Non-pigmented ciliary epithelial cell (primary cell): ENCODE measurements around the gene DCAF10.
"Not testable (repeated sequence)": the region's sequence is repeated elsewhere in the genome, so short reads cannot be mapped to it uniquely, and the experiment has no call there.

Experiments used
- DNase-seq: peaks from one replicate; pipeline ENCODE4 v3.0.0-alpha.2; 2010; ENCODE audit warnings: low read depth

Gene DCAF10

GRCh38 chr9:37790096-37790495 lies 10.5 kb upstream of the DCAF10 start:
- DNase-seq = no peak

GRCh38 chr9:37792122-37792521 lies 8.5 kb upstream of the DCAF10 start:
- no peak for DNase-seq

- DNase-seq = no peak
Measured at GRCh38 chr9:37796232-37796631, 4.4 kb upstream of the DCAF10 start.

- DNase-seq = no peak
Measured at GRCh38 chr9:37798677-37799076, 1.9 kb upstream of the DCAF10 start.

- DNase-seq = no peak
Measured at GRCh38 chr9:37801287-37801850, 772 bp downstream of the DCAF10 start.

- no peak for DNase-seq
Measured at GRCh38 chr9:37801959-37802711, 1.5 kb downstream of the DCAF10 start.

GRCh38 chr9:37806271-37806670 lies 5.7 kb downstream of the DCAF10 start:
- DNase-seq = no peak

- not testable (repeated sequence) for DNase-seq
Measured at GRCh38 chr9:37809676-37810075, 9.1 kb downstream of the DCAF10 start.

GRCh38 chr9:37811906-37812476 lies 11.4 kb downstream of the DCAF10 start:
- DNase-seq = no peak

- no peak for DNase-seq
Measured at GRCh38 chr9:37812773-37813379, 12.3 kb downstream of the DCAF10 start.

GRCh38 chr9:37818849-37819248 lies 18.3 kb downstream of the DCAF10 start:
- no peak for DNase-seq

GRCh38 chr9:37820142-37820541 lies 19.5 kb downstream of the DCAF10 start:
- DNase-seq = no peak

GRCh38 chr9:37825174-37825573 lies 24.6 kb downstream of the DCAF10 start:
- not testable (repeated sequence) for DNase-seq

- DNase-seq = no peak
Measured at GRCh38 chr9:37827483-37828165, 27.0 kb downstream of the DCAF10 start.

- DNase-seq = no peak
Measured at GRCh38 chr9:37835821-37836220, 35.2 kb downstream of the DCAF10 start.

GRCh38 chr9:37836386-37836785 lies 35.8 kb downstream of the DCAF10 start:
- no peak for DNase-seq

GRCh38 chr9:37839496-37840461 lies 39.2 kb downstream of the DCAF10 start:
- no peak for DNase-seq

- DNase-seq = peak; percentile 64
Measured at GRCh38 chr9:37840560-37841194, 40.1 kb downstream of the DCAF10 start.

GRCh38 chr9:37852222-37852621 lies 51.6 kb downstream of the DCAF10 start:
- DNase-seq = no peak

- DNase-seq = no peak
Measured at GRCh38 chr9:37856551-37856950, 56.0 kb downstream of the DCAF10 start.

GRCh38 chr9:37859043-37859442 lies 58.4 kb downstream of the DCAF10 start:
- DNase-seq = no peak
